Suppressor macrophage treated with lipopolysaccharide for 1 hour (primary cell): Measurements from ENCODE around the gene VTI1A.

Source experiments
- DNase-seq, 3 donors: peaks; one replicate each; pipeline ENCODE4 v3.0.0-alpha.2; 2020 to 2022

Gene VTI1A

GRCh38 chr10:112842832-112843360 lies 395.9 kb downstream of the VTI1A start:
- no peak for DNase-seq

GRCh38 chr10:112843623-112844022 lies 396.6 kb downstream of the VTI1A start:
- no peak for DNase-seq

DNA sequence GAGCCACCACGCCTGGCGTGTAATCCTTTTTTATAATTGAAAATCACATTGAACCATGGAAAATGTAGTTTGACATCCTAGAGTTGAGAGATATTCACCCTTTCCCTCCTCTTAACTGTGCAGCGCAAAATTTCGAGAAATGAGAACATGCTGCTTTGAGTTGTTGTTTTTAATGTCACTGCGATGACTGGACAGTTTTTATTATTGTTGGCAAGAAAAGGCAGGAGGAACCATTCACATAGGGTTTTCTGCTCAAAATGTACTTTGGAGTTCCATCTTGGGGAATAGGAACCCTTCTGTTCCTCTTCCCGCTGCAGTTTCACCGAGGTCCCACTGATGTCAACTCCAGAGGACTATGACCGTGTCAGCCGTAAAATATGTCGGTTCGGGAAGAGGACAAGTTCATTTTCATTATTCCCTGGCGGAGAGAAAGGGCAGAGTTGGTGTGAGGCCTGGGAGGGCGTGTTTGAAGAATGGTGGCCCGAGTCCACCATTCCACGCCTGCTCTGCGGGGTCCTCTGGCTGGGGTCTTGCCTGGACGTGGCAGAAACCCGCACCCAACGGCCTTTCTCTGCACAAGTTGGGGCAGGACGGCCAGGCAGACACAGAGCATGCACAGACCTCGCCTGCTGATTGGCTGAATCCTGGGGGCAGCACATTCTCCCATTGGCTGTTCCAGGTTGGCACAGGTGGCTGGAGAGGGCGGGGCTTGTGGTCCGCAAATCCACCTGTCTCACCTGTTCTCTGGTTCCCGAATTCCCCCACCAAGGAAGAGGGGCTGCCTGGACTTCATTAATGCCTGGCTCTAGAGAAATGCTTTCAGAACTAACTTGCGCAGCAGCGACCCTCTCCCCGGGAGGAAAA lies 397.9 kb downstream of the VTI1A start:
- no peak for DNase-seq

GRCh38 chr10:112847778-112848177 lies 400.8 kb downstream of the VTI1A start:
- no peak for DNase-seq

DNA sequence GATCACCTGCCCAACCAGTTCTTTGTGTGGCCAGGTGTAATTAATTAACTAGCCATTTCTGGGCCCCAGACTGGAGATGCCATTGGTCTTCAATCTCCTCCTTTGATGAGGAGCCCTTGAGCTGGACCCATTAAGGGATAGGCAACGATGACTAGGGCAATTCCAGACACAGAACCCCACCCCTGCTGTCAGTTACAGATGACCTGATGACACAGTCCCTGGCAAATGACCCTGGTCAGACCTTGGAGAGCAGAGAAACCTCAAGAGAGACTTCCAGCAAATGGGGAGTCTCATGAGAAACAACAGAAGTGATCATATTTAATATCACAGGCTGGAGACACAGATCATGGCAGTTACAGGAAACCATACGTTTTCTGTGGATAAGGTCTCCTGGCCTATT lies 401.2 kb downstream of the VTI1A start:
- DNase-seq, result no peak

DNA sequence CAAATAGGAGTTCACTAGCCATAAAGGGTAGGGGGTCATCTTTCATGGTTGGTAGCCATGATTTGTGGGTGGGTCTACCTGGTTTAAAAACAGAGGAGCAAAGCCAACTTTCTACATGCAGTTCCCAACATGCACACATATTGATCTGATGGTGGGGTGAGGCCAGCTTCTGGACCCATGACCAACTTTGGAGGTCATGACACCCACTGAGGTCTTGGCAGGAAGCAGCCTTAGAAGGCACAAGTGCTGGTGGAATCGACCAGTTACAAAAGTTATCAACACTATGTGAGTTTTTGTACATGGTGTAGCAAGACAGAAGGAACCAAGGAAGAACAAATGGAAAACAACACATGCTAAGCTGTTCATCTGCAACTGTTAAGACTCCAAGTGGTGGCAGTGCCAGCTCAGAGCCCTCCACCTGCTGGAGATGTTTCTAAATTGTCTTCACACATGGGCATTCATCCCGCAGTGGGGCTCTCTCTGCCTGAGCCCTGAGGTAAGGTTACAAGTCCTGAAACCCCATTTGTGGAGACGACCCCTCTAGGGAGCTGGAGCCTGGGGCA lies 401.9 kb downstream of the VTI1A start:
- DNase-seq, result no peak

GRCh38 chr10:112849546-112849945 lies 402.5 kb downstream of the VTI1A start:
- DNase-seq, result no peak

- DNase-seq, result no peak
These were observed 404.2 kb downstream of the VTI1A start for GRCh38 chr10:112851181-112851580.

GRCh38 chr10:112851588-112852211 lies 404.7 kb downstream of the VTI1A start:
- DNase-seq, result peak in 2 of 3 donors; percentile 31 to 52

- peak; percentile 90 to 95 (median 93) for DNase-seq
These were observed 405.3 kb downstream of the VTI1A start for GRCh38 chr10:112852306-112852705.

GRCh38 chr10:112855134-112855533 lies 408.1 kb downstream of the VTI1A start:
- DNase-seq, result no peak

DNA sequence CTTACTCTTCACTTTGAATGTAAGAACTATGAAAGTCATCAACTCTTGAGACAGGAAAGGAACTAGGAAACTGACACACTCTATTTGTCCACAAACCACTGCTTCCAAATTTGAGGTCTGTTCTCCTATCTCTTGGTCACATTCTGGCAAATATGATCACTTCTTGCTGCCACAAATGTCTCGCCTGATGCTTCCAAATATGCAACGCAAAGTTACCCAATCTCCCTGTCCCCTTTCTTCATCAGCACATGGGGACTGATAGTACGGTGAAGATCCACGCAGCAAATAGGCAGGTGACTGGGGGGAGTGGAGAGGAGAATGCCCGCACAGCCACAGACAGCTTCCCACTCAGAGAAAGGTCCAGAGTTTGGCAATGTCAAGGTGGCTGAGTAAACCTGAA lies 410.5 kb downstream of the VTI1A start:
- DNase-seq, result no peak

DNA sequence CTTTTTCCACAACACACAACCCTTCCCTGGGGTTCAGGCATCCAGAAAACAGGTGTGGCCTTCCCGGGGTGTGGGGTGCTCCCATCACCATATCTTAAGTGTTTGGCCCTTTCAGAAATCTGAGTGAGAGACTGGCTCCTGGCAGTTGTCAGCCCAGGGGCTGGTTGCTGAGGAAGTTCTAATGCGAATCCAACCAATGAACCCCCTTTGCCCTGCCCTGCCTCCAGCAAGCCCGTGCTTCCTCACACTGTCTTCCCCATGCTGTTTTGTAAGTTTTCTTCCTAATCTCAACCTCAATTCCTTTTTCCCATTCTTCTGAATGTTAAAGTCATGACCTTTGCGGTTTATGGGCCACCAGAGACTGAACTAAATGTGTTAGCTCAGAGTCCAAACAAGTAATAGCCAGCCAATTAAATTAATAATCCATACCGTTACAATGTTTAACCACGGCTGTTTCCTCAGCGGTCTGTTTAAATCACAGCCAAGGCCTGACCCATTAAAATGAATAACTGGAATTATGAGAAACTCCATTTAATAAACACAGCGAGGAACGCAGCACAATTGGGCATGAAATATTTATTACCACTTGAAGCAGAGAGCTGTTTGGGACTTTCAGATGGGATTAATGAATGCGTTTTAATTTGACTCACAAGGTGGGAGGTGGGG lies 412.1 kb downstream of the VTI1A start:
- DNase-seq, result peak in 1 of 3 donors; percentile 26

DNA sequence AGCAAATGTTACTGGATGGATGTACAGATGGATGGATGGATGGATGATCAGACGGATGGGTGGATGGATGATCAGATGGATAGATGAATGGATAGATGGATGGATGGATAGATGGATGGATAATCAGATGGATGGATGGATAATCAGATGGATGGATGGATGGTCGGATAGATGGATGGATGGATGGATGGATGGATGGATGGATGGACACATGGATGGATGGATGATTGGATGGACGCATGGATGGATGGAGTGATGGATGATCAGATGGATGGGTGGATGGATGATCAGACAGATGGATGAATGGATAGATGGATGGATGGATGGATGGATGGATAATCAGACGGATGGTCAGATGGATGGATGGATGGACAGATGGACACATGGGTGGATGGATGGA lies 412.8 kb downstream of the VTI1A start:
- DNase-seq, result no peak

DNA sequence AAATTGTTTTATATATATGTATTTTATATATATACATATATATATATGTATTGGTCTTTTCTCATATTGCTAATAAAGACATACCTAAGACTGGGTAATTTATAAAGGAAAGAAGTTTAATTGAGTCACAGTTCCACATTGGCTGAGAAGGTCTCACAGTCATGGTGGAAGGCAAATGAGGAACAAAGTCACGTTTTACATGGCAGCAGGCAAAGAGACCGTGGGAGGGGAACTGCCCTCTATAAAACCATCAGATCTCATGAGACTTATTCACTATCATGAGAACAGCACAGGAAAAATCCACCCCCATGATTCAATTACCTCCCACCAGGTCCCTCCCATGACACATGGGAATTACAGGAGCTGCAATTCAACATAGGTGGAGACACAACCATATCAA lies 416.4 kb downstream of the VTI1A start:
- DNase-seq, result peak; percentile 78 to 88 (median 81)
